ENCODE measurements around the gene NHEJ1. TPM values are rescaled to one million over a fixed set of nuclear protein-coding genes. Genes with fewer than 3 reads are reported as not detected.

NHEJ1 gene
- total RNA-seq, 1 experiment from 2014 or later, result 20.8 TPM

GRCh38 chr2:219059725-219060682 lies 100.6 kb downstream of the NHEJ1 start:
- Histone ChIP-seq H2AFZ (ENCODE audit: low read length) (no peak overlapping the region), H3K79me2 (ENCODE audit: insufficient read depth, low read length) (no peaks in the 10 kb centered on the region), H3K27ac (ENCODE audit: insufficient read length, low read depth, low read length) (no peak overlapping the region), H4K91ac (ENCODE audit: insufficient read length, low read depth, low read length) (no peak overlapping the region), H2AK5ac (ENCODE audit: insufficient read length, low read length) (no peak overlapping the region), H3K9ac (ENCODE audit: extremely low read depth, insufficient read length, low read length) (no peak overlapping the region), H3T11ph (ENCODE audit: low read length) (no peak overlapping the region), H2BK20ac (ENCODE audit: low read depth, low read length, poor library complexity, severe bottlenecking) (no peak overlapping the region), H4K8ac (replicated peaks; ENCODE audit: insufficient read length, low read depth, low read length) (no peak overlapping the region), H3K9me3 (ENCODE audit: control insufficient read depth, low read depth, low read length) (no peaks in the 10 kb centered on the region), H2BK5ac (ENCODE audit: insufficient read length, low read length) (no peak overlapping the region), H2BK15ac (ENCODE audit: low read depth, low read length) (no peak overlapping the region), H3K4me1 (ENCODE audit: insufficient read depth, low read length) (no peaks in the 10 kb centered on the region), H2BK12ac (ENCODE audit: insufficient read length, low read depth, low read length) (no peak overlapping the region), H3K23me2 (ENCODE audit: insufficient read length, low read depth, low read length, poor library complexity, severe bottlenecking) (peaks cover 3% of the 10 kb centered on the region), H4K5ac (ENCODE audit: insufficient read length, low read depth, low read length) (no peak overlapping the region), H3K4me2 (ENCODE audit: insufficient read depth, insufficient read length, low read length) (peak overlapping the region; percentile 48), H3K18ac (ENCODE audit: insufficient read length, low read depth, low read length) (no peak overlapping the region), H3K56ac (ENCODE audit: insufficient read length, low read depth, low read length) (no peak overlapping the region), H3K79me1 (ENCODE audit: insufficient read depth, low read depth, low read length, poor library complexity, severe bottlenecking) (no peaks in the 10 kb centered on the region), H4K20me1 (ENCODE audit: control insufficient read depth, insufficient read depth, insufficient read length) (no peaks in the 10 kb centered on the region), H3K4ac (ENCODE audit: low read depth, low read length) (no peak overlapping the region), H3K14ac (ENCODE audit: insufficient read depth, low read length) (no peak overlapping the region), H3K23ac (ENCODE audit: insufficient read length, low read depth, low read length) (no peak overlapping the region), H3K27me3 (ENCODE audit: insufficient read depth, low read length) (peaks cover 71% of the 10 kb centered on the region), H2BK120ac (ENCODE audit: low read depth, low read length, poor library complexity, severe bottlenecking) (no peak overlapping the region)
- no peaks in the 10 kb centered on the region for H3K36me3 Mint-ChIP-seq (ENCODE audit: insufficient read depth in 1 of 3, low read depth in 3 of 3)
- H3K4me1 Mint-ChIP-seq, result peaks cover 29 to 42% of the 10 kb centered on the region in 2 experiments
- no peak for TF ChIP-seq CTCF (conservative IDR thresholded peaks at IDR 0.05)
- H3K27ac Mint-ChIP-seq, result no peak overlapping the region; a peak in 1 of 7 replicates
- H3K27me3 Mint-ChIP-seq (ENCODE audit: low read depth), result peaks cover 89% of the 10 kb centered on the region
- WGBS (ENCODE audit: extremely low coverage, insufficient read length, low lambda C conversion rate), result no CpG with 5 or more reads among the region's 81 CpGs
- peak; percentile 39 for DNase-seq
- peaks cover 0 to 3% of the 10 kb centered on the region in 2 experiments; a peak in 2 of 5 replicates for H3K9me3 Mint-ChIP-seq
- H3K4me3 Mint-ChIP-seq, result peak overlapping the region; percentile 42 to 75

Data from H9 (cell line).